ENCODE results near the gene LRRC15.

LRRC15 gene

GRCh38 chr3:194395778-194396538 is 26.4 kb upstream of the LRRC15 start:
- H3K4me3 ChIP-seq (ENCODE audit: low read length), result no peak overlapping the region
- DNase-seq (ENCODE audit: low read depth), result no peak
- no peak for TF ChIP-seq CTCF (IDR thresholded peaks at IDR 0.05; ENCODE audit: insufficient read depth, low read depth, low read length, missing control alignments)

GRCh38 chr3:194395212-194395611 is 25.7 kb upstream of the LRRC15 start:
- no peak overlapping the region for H3K4me3 ChIP-seq (ENCODE audit: low read length)
- DNase-seq (ENCODE audit: low read depth), result peak; percentile 83
- TF ChIP-seq CTCF (IDR thresholded peaks at IDR 0.05; ENCODE audit: insufficient read depth, low read depth, low read length, missing control alignments), result no peak

DNA sequence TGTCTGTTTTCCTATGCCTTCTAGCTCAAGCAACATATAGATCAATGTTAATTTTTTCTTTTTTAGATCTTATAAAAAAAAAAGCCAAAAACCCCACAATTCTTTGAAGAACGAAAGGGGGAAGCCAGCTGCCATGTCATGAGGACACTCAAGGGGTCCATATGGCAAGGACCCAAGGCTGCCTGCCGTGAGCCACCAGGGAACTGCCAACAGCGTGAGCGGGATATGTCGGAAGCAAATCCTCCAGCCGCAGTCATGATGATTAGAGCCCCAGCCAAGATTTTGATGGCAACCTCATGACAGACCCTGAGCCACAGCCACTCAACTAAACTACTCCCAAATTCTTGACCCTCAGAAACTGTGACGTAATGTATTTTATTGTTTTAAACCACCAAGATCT is 23.0 kb upstream of the LRRC15 start:
- DNase-seq (ENCODE audit: low read depth), result no peak
- no peak overlapping the region for H3K4me3 ChIP-seq (ENCODE audit: low read length)
- no peak for TF ChIP-seq CTCF (IDR thresholded peaks at IDR 0.05; ENCODE audit: insufficient read depth, low read depth, low read length, missing control alignments)

DNA sequence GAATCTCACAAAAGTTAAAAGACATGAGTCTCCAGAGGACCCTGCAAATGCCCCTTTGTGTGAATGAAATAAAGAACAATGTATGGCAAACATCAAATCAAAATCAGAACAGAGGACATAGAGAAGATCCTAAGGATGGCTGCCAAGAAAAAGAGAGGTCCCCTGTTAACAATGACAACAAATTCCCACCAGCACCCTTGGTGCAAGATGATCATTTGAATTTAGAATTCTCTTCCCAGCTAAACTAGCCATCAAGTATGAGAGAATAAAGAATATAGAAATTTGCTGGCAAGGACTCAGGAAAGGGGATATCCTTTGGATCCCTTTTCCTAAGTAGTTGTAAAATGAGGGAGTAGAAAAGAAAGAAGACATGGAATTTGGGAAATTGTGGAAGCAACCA is 21.3 kb upstream of the LRRC15 start:
- no peak for TF ChIP-seq CTCF (IDR thresholded peaks at IDR 0.05; ENCODE audit: insufficient read depth, low read depth, low read length, missing control alignments)
- no peak overlapping the region for H3K4me3 ChIP-seq (ENCODE audit: low read length)
- DNase-seq (ENCODE audit: low read depth), result no peak

- no peak overlapping the region for H3K4me3 ChIP-seq (ENCODE audit: low read length)
- no peak for TF ChIP-seq CTCF (IDR thresholded peaks at IDR 0.05; ENCODE audit: insufficient read depth, low read depth, low read length, missing control alignments)
- no peak for DNase-seq (ENCODE audit: low read depth)
Observed at GRCh38 chr3:194389269-194389668, 19.7 kb upstream of the LRRC15 start.

- DNase-seq (ENCODE audit: low read depth), result no peak
- no peak for TF ChIP-seq CTCF (IDR thresholded peaks at IDR 0.05; ENCODE audit: insufficient read depth, low read depth, low read length, missing control alignments)
- no peak overlapping the region for H3K4me3 ChIP-seq (ENCODE audit: low read length)
Observed at GRCh38 chr3:194387926-194388418, 18.4 kb upstream of the LRRC15 start.

GRCh38 chr3:194387276-194387675 is 17.7 kb upstream of the LRRC15 start:
- no peak for TF ChIP-seq CTCF (IDR thresholded peaks at IDR 0.05; ENCODE audit: insufficient read depth, low read depth, low read length, missing control alignments)
- no peak overlapping the region for H3K4me3 ChIP-seq (ENCODE audit: low read length)
- DNase-seq (ENCODE audit: low read depth), result no peak

Measured in epithelial cell of esophagus (primary cell).